ENCODE data around the gene GET3.

The GET3 gene

DNA sequence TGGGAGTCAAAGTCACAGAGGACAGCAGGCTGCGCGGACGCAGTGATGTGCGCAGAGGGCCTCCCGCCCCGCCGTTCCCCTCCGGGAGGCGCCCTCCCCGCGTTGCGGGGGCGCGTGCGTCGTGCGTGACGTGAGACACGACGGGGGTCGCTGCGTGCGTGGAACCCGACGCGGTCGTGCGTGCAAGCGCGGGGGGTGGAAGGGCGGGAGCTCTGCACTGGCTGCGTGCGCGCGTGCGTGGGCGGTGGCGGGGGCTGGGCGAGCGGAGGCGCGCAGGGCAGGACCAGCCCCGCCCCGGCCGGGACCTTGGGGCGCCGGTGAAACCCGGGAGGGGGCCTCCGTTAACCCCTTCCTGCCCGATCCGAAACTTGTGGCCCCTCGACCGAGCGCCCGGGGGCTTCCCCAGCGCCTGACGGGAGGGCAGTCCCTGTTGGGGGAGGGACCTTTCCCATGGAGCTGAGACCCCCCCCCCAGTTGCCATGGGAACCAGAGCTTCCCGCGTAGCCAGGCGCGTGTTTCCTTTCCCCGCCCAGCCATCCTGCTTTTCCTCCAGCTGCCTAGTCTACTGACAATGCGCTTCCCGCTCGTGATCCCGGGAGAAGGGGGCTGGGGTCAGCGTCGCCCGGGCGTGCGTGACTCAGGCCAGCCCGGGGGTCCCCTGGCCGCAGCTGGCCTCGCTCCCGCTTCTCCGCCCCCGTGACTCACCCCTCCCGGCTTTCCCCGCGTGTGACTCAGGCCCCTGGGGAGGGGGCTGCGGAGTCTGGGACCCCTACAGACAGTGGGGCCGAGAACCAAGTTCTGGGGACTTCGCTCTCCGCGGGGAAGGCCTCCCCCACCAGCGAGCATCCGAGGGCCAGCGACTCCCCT is 45.4 kb downstream of the GET3 start:
- no peaks in the 10 kb centered on the region for H3K27me3 ChIP-seq (ENCODE audit: insufficient read depth, low read depth)
- H3K79me2 ChIP-seq (ENCODE audit: insufficient read depth, low read depth) = no peaks in the 10 kb centered on the region
- peak overlapping the region; percentile 96 for H2AFZ ChIP-seq (ENCODE audit: low read depth)
- no peaks in the 10 kb centered on the region for H3K36me3 ChIP-seq (ENCODE audit: insufficient read depth)
- no peak overlapping the region for H3K4me3 ChIP-seq (IDR thresholded peaks at IDR 0.05; ENCODE audit: insufficient read depth, low read depth, low read length)
- peaks cover 49% of the 10 kb centered on the region for H3K4me1 ChIP-seq (ENCODE audit: low read depth, poor library complexity, severe bottlenecking)
- TF ChIP-seq, protein P1, sequence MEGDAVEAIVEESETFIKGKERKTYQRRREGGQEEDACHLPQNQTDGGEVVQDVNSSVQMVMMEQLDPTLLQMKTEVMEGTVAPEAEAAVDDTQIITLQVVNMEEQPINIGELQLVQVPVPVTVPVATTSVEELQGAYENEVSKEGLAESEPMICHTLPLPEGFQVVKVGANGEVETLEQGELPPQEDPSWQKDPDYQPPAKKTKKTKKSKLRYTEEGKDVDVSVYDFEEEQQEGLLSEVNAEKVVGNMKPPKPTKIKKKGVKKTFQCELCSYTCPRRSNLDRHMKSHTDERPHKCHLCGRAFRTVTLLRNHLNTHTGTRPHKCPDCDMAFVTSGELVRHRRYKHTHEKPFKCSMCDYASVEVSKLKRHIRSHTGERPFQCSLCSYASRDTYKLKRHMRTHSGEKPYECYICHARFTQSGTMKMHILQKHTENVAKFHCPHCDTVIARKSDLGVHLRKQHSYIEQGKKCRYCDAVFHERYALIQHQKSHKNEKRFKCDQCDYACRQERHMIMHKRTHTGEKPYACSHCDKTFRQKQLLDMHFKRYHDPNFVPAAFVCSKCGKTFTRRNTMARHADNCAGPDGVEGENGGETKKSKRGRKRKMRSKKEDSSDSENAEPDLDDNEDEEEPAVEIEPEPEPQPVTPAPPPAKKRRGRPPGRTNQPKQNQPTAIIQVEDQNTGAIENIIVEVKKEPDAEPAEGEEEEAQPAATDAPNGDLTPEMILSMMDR (conservative IDR thresholded peaks at IDR 0.05; ENCODE audit: low read depth, low read length) = no peak
- no peak overlapping the region for H3K9ac ChIP-seq
- no peaks in the 10 kb centered on the region for H4K20me1 ChIP-seq (ENCODE audit: insufficient read depth)
- peak overlapping the region; percentile 39; the same call in 1 of the 2 replicates for H3K27ac ChIP-seq
- H3K4me2 ChIP-seq = peak overlapping the region; percentile 96

- no peak overlapping the region for H3K4me3 ChIP-seq (IDR thresholded peaks at IDR 0.05; ENCODE audit: insufficient read depth, low read depth, low read length)
- H3K36me3 ChIP-seq (ENCODE audit: insufficient read depth) = no peaks in the 10 kb centered on the region
- H4K20me1 ChIP-seq (ENCODE audit: insufficient read depth) = no peaks in the 10 kb centered on the region
- H2AFZ ChIP-seq (ENCODE audit: low read depth) = no peak overlapping the region
- H3K27me3 ChIP-seq (ENCODE audit: insufficient read depth, low read depth) = no peaks in the 10 kb centered on the region
- no peak overlapping the region for H3K4me2 ChIP-seq
- TF ChIP-seq, protein P1 (conservative IDR thresholded peaks at IDR 0.05; ENCODE audit: low read depth, low read length) = no peak
- no peaks in the 10 kb centered on the region for H3K79me2 ChIP-seq (ENCODE audit: insufficient read depth, low read depth)
- peaks cover 55% of the 10 kb centered on the region for H3K4me1 ChIP-seq (ENCODE audit: low read depth, poor library complexity, severe bottlenecking)
- no peak overlapping the region for H3K27ac ChIP-seq
- no peak overlapping the region for H3K9ac ChIP-seq
These were observed 46.1 kb downstream of the GET3 start for GRCh38 chr19:12783291-12783848.

GRCh38 chr19:12783849-12784393 is 46.6 kb downstream of the GET3 start:
- H4K20me1 ChIP-seq (ENCODE audit: insufficient read depth) = no peaks in the 10 kb centered on the region
- H3K27me3 ChIP-seq (ENCODE audit: insufficient read depth, low read depth) = no peaks in the 10 kb centered on the region
- no peaks in the 10 kb centered on the region for H3K36me3 ChIP-seq (ENCODE audit: insufficient read depth)
- no peaks in the 10 kb centered on the region for H3K79me2 ChIP-seq (ENCODE audit: insufficient read depth, low read depth)
- no peak overlapping the region for H3K27ac ChIP-seq
- no peak overlapping the region for H3K9ac ChIP-seq
- H3K4me1 ChIP-seq (ENCODE audit: low read depth, poor library complexity, severe bottlenecking) = peaks cover 52% of the 10 kb centered on the region
- H3K4me3 ChIP-seq (IDR thresholded peaks at IDR 0.05; ENCODE audit: insufficient read depth, low read depth, low read length) = no peak overlapping the region
- H3K4me2 ChIP-seq = no peak overlapping the region
- TF ChIP-seq, protein P1 (conservative IDR thresholded peaks at IDR 0.05; ENCODE audit: low read depth, low read length) = no peak
- no peak overlapping the region for H2AFZ ChIP-seq (ENCODE audit: low read depth)

DNA sequence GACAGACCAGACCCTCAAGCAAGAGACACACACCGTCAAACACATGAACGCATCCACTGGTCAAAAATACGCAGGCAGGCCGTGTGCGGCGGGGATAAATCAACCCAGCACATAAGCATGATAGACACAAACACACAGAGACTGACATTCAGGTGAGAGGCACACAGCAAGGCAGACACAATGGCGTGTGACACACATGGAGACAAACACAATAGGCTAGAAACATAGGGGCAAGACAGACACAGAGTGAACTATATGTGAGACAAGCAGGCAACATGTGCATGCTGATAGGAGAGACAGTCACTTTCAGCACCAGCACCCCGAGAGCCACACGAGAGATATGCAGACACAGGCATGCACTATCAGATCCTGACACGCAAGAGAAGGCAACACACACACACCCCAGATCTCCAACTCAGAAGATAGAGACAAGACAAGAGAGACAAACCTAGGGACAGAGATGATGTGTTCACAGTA is 47.1 kb downstream of the GET3 start:
- H3K9ac ChIP-seq = no peak overlapping the region
- peaks cover 52% of the 10 kb centered on the region for H3K4me1 ChIP-seq (ENCODE audit: low read depth, poor library complexity, severe bottlenecking)
- no peaks in the 10 kb centered on the region for H4K20me1 ChIP-seq (ENCODE audit: insufficient read depth)
- H3K36me3 ChIP-seq (ENCODE audit: insufficient read depth) = no peaks in the 10 kb centered on the region
- TF ChIP-seq, protein P1 (conservative IDR thresholded peaks at IDR 0.05; ENCODE audit: low read depth, low read length) = no peak
- no peak overlapping the region for H3K27ac ChIP-seq
- no peak overlapping the region for H3K4me2 ChIP-seq
- H3K79me2 ChIP-seq (ENCODE audit: insufficient read depth, low read depth) = no peaks in the 10 kb centered on the region
- no peak overlapping the region for H2AFZ ChIP-seq (ENCODE audit: low read depth)
- H3K27me3 ChIP-seq (ENCODE audit: insufficient read depth, low read depth) = no peaks in the 10 kb centered on the region
- no peak overlapping the region for H3K4me3 ChIP-seq (IDR thresholded peaks at IDR 0.05; ENCODE audit: insufficient read depth, low read depth, low read length)
